LNCaP clone FGC (cell line): ENCODE measurements around the gene AFP.

Experiments used
- DNase-seq: peaks from one replicate; pipeline ENCODE4 v3.0.0-alpha.2; 2011; ENCODE audit warnings: low read depth
- H3K4me3 ChIP-seq: 2 replicates; pipeline ENCODE4 v1.5.1; 2011; ENCODE audit warnings: mild to moderate bottlenecking, low read depth, low read length, control low read depth
- TF ChIP-seq, protein P1 (sequence below): IDR thresholded peaks from 2 replicates; pipeline ENCODE4 v1.5.1; 2012; ENCODE audit warnings: mild to moderate bottlenecking; ENCODE audit not compliant: control insufficient read depth, insufficient read depth; ENCODE audit errors: extremely low read depth

The AFP gene

GRCh38 chr4:73396993-73397972, 38.7 kb upstream of the AFP start:
- TF ChIP-seq, protein P1, sequence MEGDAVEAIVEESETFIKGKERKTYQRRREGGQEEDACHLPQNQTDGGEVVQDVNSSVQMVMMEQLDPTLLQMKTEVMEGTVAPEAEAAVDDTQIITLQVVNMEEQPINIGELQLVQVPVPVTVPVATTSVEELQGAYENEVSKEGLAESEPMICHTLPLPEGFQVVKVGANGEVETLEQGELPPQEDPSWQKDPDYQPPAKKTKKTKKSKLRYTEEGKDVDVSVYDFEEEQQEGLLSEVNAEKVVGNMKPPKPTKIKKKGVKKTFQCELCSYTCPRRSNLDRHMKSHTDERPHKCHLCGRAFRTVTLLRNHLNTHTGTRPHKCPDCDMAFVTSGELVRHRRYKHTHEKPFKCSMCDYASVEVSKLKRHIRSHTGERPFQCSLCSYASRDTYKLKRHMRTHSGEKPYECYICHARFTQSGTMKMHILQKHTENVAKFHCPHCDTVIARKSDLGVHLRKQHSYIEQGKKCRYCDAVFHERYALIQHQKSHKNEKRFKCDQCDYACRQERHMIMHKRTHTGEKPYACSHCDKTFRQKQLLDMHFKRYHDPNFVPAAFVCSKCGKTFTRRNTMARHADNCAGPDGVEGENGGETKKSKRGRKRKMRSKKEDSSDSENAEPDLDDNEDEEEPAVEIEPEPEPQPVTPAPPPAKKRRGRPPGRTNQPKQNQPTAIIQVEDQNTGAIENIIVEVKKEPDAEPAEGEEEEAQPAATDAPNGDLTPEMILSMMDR, result no peak
- H3K4me3 ChIP-seq, result no peak overlapping the region
- DNase-seq, result no peak

GRCh38 chr4:73401412-73401811, 34.6 kb upstream of the AFP start:
- TF ChIP-seq, protein P1, result no peak
- H3K4me3 ChIP-seq, result no peak overlapping the region
- no peak for DNase-seq

DNA sequence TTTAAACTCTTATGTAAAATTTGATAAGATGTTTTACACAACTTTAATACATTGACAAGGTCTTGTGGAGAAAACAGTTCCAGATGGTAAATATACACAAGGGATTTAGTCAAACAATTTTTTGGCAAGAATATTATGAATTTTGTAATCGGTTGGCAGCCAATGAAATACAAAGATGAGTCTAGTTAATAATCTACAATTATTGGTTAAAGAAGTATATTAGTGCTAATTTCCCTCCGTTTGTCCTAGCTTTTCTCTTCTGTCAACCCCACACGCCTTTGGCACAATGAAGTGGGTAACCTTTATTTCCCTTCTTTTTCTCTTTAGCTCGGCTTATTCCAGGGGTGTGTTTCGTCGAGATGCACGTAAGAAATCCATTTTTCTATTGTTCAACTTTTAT, 32.0 kb upstream of the AFP start, which contains the start of gene ALB:
ALB (plus strand) TSS at position 246 of the 400 bp plus-strand sequence; CDS start at position 287, 41 bp downstream.
- TF ChIP-seq, protein P1, result no peak
- peak; percentile 51 for DNase-seq
- H3K4me3 ChIP-seq, result no peak within 1 kb of the TSS

DNA sequence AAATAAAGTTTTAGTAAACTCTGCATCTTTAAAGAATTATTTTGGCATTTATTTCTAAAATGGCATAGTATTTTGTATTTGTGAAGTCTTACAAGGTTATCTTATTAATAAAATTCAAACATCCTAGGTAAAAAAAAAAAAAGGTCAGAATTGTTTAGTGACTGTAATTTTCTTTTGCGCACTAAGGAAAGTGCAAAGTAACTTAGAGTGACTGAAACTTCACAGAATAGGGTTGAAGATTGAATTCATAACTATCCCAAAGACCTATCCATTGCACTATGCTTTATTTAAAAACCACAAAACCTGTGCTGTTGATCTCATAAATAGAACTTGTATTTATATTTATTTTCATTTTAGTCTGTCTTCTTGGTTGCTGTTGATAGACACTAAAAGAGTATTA, 31.6 kb upstream of the AFP start:
- DNase-seq, result no peak
- H3K4me3 ChIP-seq, result no peak overlapping the region
- TF ChIP-seq, protein P1, result no peak

GRCh38 chr4:73405138-73405537, 30.9 kb upstream of the AFP start:
- TF ChIP-seq, protein P1, result no peak
- H3K4me3 ChIP-seq, result no peak overlapping the region
- DNase-seq, result no peak

DNA sequence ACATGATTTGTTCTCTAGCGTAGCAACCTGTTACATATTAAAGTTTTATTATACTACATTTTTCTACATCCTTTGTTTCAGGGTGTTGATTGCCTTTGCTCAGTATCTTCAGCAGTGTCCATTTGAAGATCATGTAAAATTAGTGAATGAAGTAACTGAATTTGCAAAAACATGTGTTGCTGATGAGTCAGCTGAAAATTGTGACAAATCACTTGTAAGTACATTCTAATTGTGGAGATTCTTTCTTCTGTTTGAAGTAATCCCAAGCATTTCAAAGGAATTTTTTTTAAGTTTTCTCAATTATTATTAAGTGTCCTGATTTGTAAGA, 29.5 kb upstream of the AFP start:
- DNase-seq, result no peak
- TF ChIP-seq, protein P1, result no peak
- H3K4me3 ChIP-seq, result no peak overlapping the region
